A549 (cell line): ENCODE data around the gene SGCD. TPM values are rescaled to one million over a fixed set of nuclear protein-coding genes. Genes with fewer than 3 reads are reported as not detected.

Source experiments
- ATAC-seq, 2 experiments: fragments of 200-7000 bp in 1 of 2; fragments of >200 bp in 1 of 2; cut with Nextera tagmentation in 1 of 2; cut with Tn5 transposase in 1 of 2; 3 replicates each; pipeline versions ENCODE4 v1.8.0 to v1.9.1; 2018 to 2020; ENCODE audit warnings: mild to moderate bottlenecking in 1 of 2, moderate library complexity in 1 of 2
- CTCF ChIA-PET: fragments of 300-600 bp; sonication (Branson Sonifier 250); formaldehyde crosslinking; extraction: SDS; loops from one replicate; lab custom pipeline; 2021; ENCODE audit warnings: antibody characterized with exemption, inconsistent platforms; lab: Yijun Ruan, JAX
- POLR2A ChIA-PET: fragments of 350-600 bp; formaldehyde crosslinking; extraction: SDS; loops from one replicate; lab custom pipeline; 2021; ENCODE audit warnings: antibody characterized with exemption, inconsistent platforms; lab: Yijun Ruan, JAX
- DNase-seq, 2 experiments: peaks; one replicate each; pipeline versions ENCODE4 v3.0.0 to v3.0.0-alpha.2; 2011 to 2016; ENCODE audit warnings: low read depth in 1 of 2, low spot score in 1 of 2
- FAIRE-seq: peaks from 2 replicates; lab custom pipeline; 2011; peaks lifted over from hg19 to GRCh38; lab: Jason Lieb, UNC
- H3K27ac ChIP-seq, 2 experiments: fragments of >200 bp; sonication (Bioruptor Twin); formaldehyde crosslinking; 3 replicates each; pipeline ENCODE4 v1.5.1; 2016 to 2017
- H3K4me1 ChIP-seq: fragments of >200 bp; sonication (Bioruptor Twin); formaldehyde crosslinking; 3 replicates; pipeline ENCODE4 v1.6.1; 2016
- H3K4me2 ChIP-seq: fragments of >200 bp; sonication (Bioruptor Twin); formaldehyde crosslinking; 3 replicates; pipeline ENCODE4 v1.6.1; 2016
- H3K4me3 ChIP-seq: fragments of >200 bp; sonication (Bioruptor Twin); formaldehyde crosslinking; 3 replicates; pipeline ENCODE4 v1.5.1; 2016
- H3K9me3 ChIP-seq: fragments of >200 bp; sonication (Bioruptor Twin); formaldehyde crosslinking; 3 replicates; pipeline ENCODE4 v1.6.1; 2016
- CEBPB ChIP-seq, 2 experiments: fragments of >200 bp in 1 of 2; sonication (Bioruptor Twin) in 1 of 2; formaldehyde crosslinking in 1 of 2; IDR thresholded peaks; 2 replicates each; pipeline ENCODE4 v1.6.1; 2012 to 2016
- CHD2 ChIP-seq: fragments of 150-350 bp; IDR thresholded peaks from 2 replicates; pipeline ENCODE4 v1.6.1; 2014; ENCODE audit warnings: low read length; ENCODE audit not compliant: partially characterized antibody
- CTCF ChIP-seq: fragments of >200 bp; sonication (Bioruptor Twin); formaldehyde crosslinking; IDR thresholded peaks from 3 replicates; pipeline ENCODE4 v1.5.1; 2016
- ELK1 ChIP-seq: fragments of 150-350 bp; IDR thresholded peaks from 2 replicates; pipeline ENCODE4 v1.6.1; 2014; ENCODE audit warnings: low read depth, mild to moderate bottlenecking, low read length
- EP300 ChIP-seq, 2 experiments: fragments of >200 bp; sonication (Bioruptor Twin); formaldehyde crosslinking; IDR thresholded peaks; 2 replicates in 1 of 2; 3 replicates in 1 of 2; pipeline ENCODE4 v1.6.1; 2016 to 2017
- FOSL2 ChIP-seq, 2 experiments: fragments of 450-650 bp in 1 of 2; fragments of >200 bp in 1 of 2; sonication (Bioruptor Twin) in 1 of 2; formaldehyde crosslinking; IDR thresholded peaks; 2 replicates each; pipeline versions ENCODE4 v1.5.0 to v1.6.1; 2016 to 2020; ENCODE audit warnings: mild to moderate bottlenecking in 1 of 2, moderate library complexity in 1 of 2
- FOXS1 ChIP-seq: fragments of 250-450 bp; sonication (Bioruptor Pico); IDR thresholded peaks from 2 replicates; pipeline ENCODE4 v1.5.0; 2020; ENCODE audit warnings: mild to moderate bottlenecking, moderate library complexity
- HOXA7 ChIP-seq: fragments of 250-450 bp; sonication (Bioruptor Pico); IDR thresholded peaks from 2 replicates; pipeline ENCODE4 v1.5.0; 2020; ENCODE audit warnings: mild to moderate bottlenecking, moderate library complexity
- JUN ChIP-seq, 2 experiments: fragments of >200 bp; sonication (Bioruptor Twin); formaldehyde crosslinking; IDR thresholded peaks; 2 replicates in 1 of 2; 3 replicates in 1 of 2; pipeline ENCODE4 v1.6.1; 2016 to 2017
- MAZ ChIP-seq: fragments of 150-350 bp; IDR thresholded peaks from 2 replicates; pipeline ENCODE4 v1.6.1; 2014; ENCODE audit warnings: antibody characterized with exemption, low read depth, low read length, borderline replicate concordance
- RCOR1 ChIP-seq: fragments of 150-350 bp; IDR thresholded peaks from 2 replicates; pipeline ENCODE4 v1.6.1; 2014; ENCODE audit warnings: antibody characterized with exemption, low read length, low read depth
- RNF2 ChIP-seq: fragments of 200-600 bp; sonication (generic); IDR thresholded peaks from 2 replicates; pipeline ENCODE4 v1.6.1; 2016; ENCODE audit warnings: low read depth, mild to moderate bottlenecking, antibody characterized with exemption, moderate library complexity, borderline replicate concordance
- TFCP2L1 ChIP-seq: fragments of 250-450 bp; sonication (Bioruptor Pico); IDR thresholded peaks from 2 replicates; pipeline ENCODE4 v1.5.0; 2021; ENCODE audit warnings: mild to moderate bottlenecking
- USF2 ChIP-seq: fragments of 450-650 bp; IDR thresholded peaks from 2 replicates; pipeline ENCODE4 v1.6.1; 2014; ENCODE audit warnings: antibody characterized with exemption
- ZFP36 ChIP-seq: fragments of 450-650 bp; IDR thresholded peaks from 2 replicates; pipeline ENCODE4 v1.6.1; 2014; ENCODE audit warnings: borderline replicate concordance; ENCODE audit not compliant: partially characterized antibody
- WGBS: methylation state at CpG from one replicate; pipeline ENCODE4 v1.1.6; 2017; ENCODE audit errors: missing lambda C conversion rate; 5-methylcytosine and 5-hydroxymethylcytosine counted together
- polyA plus RNA-seq, 4 experiments: library from polyadenylated mRNA; depleted of rRNA in 3 of 4; stranded (reverse); fragments of >200 nt; fragmentation: RNase III in 1 of 4; extraction: RNeasy Plus Mini Kit Qiagen cat#74134 plus additional on column Dnase treatment in 1 of 4; gene quantifications; 2 replicates in 3 of 4; 3 replicates in 1 of 4; pipeline ENCODE4 v1.2.3, GENCODE V29; 2011 to 2017
- TF ChIP-seq, protein P1 (sequence below): fragments of 250-450 bp; sonication (Bioruptor Pico); IDR thresholded peaks from 2 replicates; pipeline ENCODE4 v1.5.0; 2021; ENCODE audit warnings: mild to moderate bottlenecking, moderate library complexity, borderline replicate concordance
- TF ChIP-seq, protein P2 (sequence below): IDR thresholded peaks from 2 replicates; pipeline ENCODE4 v1.6.1; 2012

The SGCD gene
- polyA plus RNA-seq, 2 of the 4 experiments (the other 2 are of a cell fraction), result 7.6 to 10.6 TPM

DNA sequence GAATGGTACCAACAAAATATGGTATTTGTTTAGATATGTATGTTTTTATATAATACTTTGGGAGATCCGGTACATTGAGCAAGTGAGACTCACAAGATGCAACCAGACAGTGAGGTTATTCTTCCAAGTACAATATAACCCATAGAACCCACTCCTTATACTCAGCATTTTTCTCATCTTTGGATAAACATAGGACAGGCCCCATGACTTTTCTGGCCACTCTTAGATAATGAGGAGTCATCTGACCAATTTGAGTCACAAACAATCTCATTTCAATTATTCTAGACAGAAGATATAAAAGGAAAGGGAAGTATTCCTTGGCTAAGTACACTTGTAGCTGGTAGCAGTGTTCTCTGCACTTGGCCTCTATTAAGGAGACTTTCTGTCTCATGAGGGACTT, 150.2 kb downstream of the SGCD start:
- CTCF ChIA-PET, result no interaction called here
- TF ChIP-seq MAZ, result no peak
- TF ChIP-seq, protein P1, sequence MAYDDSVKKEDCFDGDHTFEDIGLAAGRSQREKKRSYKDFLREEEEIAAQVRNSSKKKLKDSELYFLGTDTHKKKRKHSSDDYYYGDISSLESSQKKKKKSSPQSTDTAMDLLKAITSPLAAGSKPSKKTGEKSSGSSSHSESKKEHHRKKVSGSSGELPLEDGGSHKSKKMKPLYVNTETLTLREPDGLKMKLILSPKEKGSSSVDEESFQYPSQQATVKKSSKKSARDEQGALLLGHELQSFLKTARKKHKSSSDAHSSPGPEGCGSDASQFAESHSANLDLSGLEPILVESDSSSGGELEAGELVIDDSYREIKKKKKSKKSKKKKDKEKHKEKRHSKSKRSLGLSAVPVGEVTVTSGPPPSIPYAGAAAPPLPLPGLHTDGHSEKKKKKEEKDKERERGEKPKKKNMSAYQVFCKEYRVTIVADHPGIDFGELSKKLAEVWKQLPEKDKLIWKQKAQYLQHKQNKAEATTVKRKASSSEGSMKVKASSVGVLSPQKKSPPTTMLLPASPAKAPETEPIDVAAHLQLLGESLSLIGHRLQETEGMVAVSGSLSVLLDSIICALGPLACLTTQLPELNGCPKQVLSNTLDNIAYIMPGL (CRISPR knock-in tag), result no peak

GRCh38 chr5:156479849-156480248, 152.9 kb downstream of the SGCD start:
- Histone ChIP-seq H3K4me1 (peaks cover 39% of the 10 kb centered on the region), H3K9me3 (no peaks in the 10 kb centered on the region), H3K4me2 (no peak overlapping the region), H3K4me3 (no peak overlapping the region), H3K27ac (peak overlapping the region; percentile 45 to 72; a peak in 5 of 6 replicates)
- ChIA-PET CTCF (interaction anchor here (0.7 kb wide), 1 partner anchor 15 kb away, joined by 3 read pairs; no protein-coding TSS in a partner anchor), POLR2A (no interaction called here)
- no peak for FAIRE-seq
- no peak for ATAC-seq
- 86% methylated on average over 1 of the region's 1 CpG for WGBS
- peak in 1 of 2 experiments; percentile 16 for DNase-seq
- TF ChIP-seq ELK1 (no peak), CHD2 (no peak)

More for the DNA sequence above, 150.2 kb downstream of the SGCD start:
- FAIRE-seq (no peak), ATAC-seq (no peak), DNase-seq (no peak)
- POLR2A ChIA-PET, result no interaction called here
- WGBS, result 92% methylated on average over 1 of the region's 1 CpG
- Histone ChIP-seq H3K9me3 (no peaks in the 10 kb centered on the region), H3K4me2 (no peak overlapping the region), H3K4me3 (no peak overlapping the region), H3K27ac (peak overlapping the region; percentile 9 to 81; a peak in 2 of 6 replicates), H3K4me1 (peaks cover 61% of the 10 kb centered on the region)

DNA sequence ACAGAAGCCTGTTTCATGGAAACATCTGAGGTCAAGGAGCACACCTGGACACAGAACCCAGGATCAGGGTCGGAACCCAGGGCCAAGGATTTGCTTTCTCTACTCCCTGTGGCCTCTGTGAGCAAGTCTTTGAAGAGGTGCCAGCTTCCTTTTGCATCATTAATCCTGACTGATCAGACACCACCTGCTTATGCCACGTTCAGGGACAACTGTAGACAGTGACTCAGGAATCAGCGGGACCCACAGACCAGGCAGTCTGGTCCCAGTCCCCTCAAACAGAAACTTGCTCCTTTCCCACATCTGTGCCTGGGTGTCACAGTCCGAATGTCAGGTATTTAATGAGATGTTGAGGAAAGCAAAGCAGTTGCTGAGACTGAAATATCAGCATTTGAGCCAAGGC, 154.8 kb downstream of the SGCD start:
- ChIA-PET CTCF (interaction anchor here (0.7 kb wide), 1 partner anchor 15 kb away, joined by 4 read pairs; no protein-coding TSS in a partner anchor), POLR2A (no interaction called here)
- H3K9me3 ChIP-seq, result peaks cover 1% of the 10 kb centered on the region; the same call in 1 of the 3 replicates
- H3K4me2 ChIP-seq, result no peak overlapping the region
- peak in 1 of 2 experiments; percentile 55; a peak in 2 of 6 replicates for ATAC-seq
- peak overlapping the region; percentile 29 to 66; a peak in 4 of 6 replicates for H3K27ac ChIP-seq
- no peak overlapping the region for H3K4me3 ChIP-seq
- TF ChIP-seq ZFP36, result no peak
- TF ChIP-seq JUN (IDR thresholded peaks at IDR 0.05), result no peak
- TF ChIP-seq, protein P2, sequence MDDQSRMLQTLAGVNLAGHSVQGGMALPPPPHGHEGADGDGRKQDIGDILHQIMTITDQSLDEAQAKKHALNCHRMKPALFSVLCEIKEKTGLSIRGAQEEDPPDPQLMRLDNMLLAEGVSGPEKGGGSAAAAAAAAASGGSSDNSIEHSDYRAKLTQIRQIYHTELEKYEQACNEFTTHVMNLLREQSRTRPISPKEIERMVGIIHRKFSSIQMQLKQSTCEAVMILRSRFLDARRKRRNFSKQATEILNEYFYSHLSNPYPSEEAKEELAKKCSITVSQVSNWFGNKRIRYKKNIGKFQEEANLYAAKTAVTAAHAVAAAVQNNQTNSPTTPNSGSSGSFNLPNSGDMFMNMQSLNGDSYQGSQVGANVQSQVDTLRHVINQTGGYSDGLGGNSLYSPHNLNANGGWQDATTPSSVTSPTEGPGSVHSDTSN, result no peak
- no peak for FAIRE-seq
- DNase-seq, result peak in 1 of 2 experiments; percentile 35
- peaks cover 22% of the 10 kb centered on the region; the same call in 1 of the 3 replicates for H3K4me1 ChIP-seq
- 56% methylated on average over 4 of the region's 4 CpGs for WGBS

- ChIA-PET CTCF (interaction anchor here (0.6 to 0.7 kb wide), 3 partner anchors 14 to 1616 kb away, joined by 3 to 4 read pairs (median 3); no protein-coding TSS in a partner anchor), POLR2A (no interaction called here)
- no peak overlapping the region for H3K4me2 ChIP-seq
- H3K9me3 ChIP-seq, result peaks cover 7% of the 10 kb centered on the region; the same call in 1 of the 3 replicates
- H3K4me1 ChIP-seq, result peaks cover 22% of the 10 kb centered on the region; the same call in 1 of the 3 replicates
- H3K27ac ChIP-seq, result peak overlapping the region in 1 of 2 experiments; percentile 29; a peak in 2 of 6 replicates
- ATAC-seq (no peak), FAIRE-seq (no peak), DNase-seq (no peak)
- no peak overlapping the region for H3K4me3 ChIP-seq
- TF ChIP-seq HOXA7 (no peak), TFCP2L1 (no peak), CEBPB (IDR thresholded peaks at IDR 0.05) (no peak), MAZ (no peak), FOSL2 (IDR thresholded peaks at IDR 0.05) (no peak), FOSL2 (CRISPR knock-in tag; IDR thresholded peaks at IDR 0.05) (no peak), USF2 (no peak), EP300 (IDR thresholded peaks at IDR 0.05) (no peak), RCOR1 (no peak), RNF2 (no peak), FOXS1 (CRISPR knock-in tag) (no peak), CTCF (no peak)
- TF ChIP-seq, protein P2, result no peak
- TF ChIP-seq, protein P1 (CRISPR knock-in tag), result no peak
Observed at GRCh38 chr5:156482818-156483217, 155.9 kb downstream of the SGCD start.
